ENCODE results near the gene CABP7.

CABP7 gene

GRCh38 chr22:29739346-29739875 is 19.6 kb downstream of the CABP7 start:
- Histone ChIP-seq H3K9ac (ENCODE audit: low read length) (no peak overlapping the region), H3K36me3 (ENCODE audit: insufficient read depth, low read length) (peaks cover 32% of the 10 kb centered on the region), H3K9me3 (ENCODE audit: low read length) (no peaks in the 10 kb centered on the region), H3K4me3 (ENCODE audit: low read depth in 1 of 2, low read length in 2 of 2) (no peak overlapping the region), H3K27me3 (ENCODE audit: control insufficient read depth in 1 of 2, insufficient read depth in 2 of 2, low read length in 2 of 2) (no peaks in the 10 kb centered on the region), H3K4me1 (ENCODE audit: insufficient read depth, low read length) (no peaks in the 10 kb centered on the region), H3K27ac (ENCODE audit: low read depth, low read length) (no peak overlapping the region)

GRCh38 chr22:29740216-29740615 is 20.4 kb downstream of the CABP7 start:
- H3K27me3 ChIP-seq (ENCODE audit: control insufficient read depth in 1 of 2, insufficient read depth in 2 of 2, low read length in 2 of 2): no peaks in the 10 kb centered on the region
- H3K9ac ChIP-seq (ENCODE audit: low read length): no peak overlapping the region
- peaks cover 32% of the 10 kb centered on the region for H3K36me3 ChIP-seq (ENCODE audit: insufficient read depth, low read length)
- H3K27ac ChIP-seq (ENCODE audit: low read depth, low read length): no peak overlapping the region
- H3K4me3 ChIP-seq (ENCODE audit: low read depth in 1 of 2, low read length in 2 of 2): no peak overlapping the region
- H3K9me3 ChIP-seq (ENCODE audit: low read length): no peaks in the 10 kb centered on the region
- H3K4me1 ChIP-seq (ENCODE audit: insufficient read depth, low read length): no peaks in the 10 kb centered on the region

GRCh38 chr22:29741926-29742325 is 22.1 kb downstream of the CABP7 start:
- H3K36me3 ChIP-seq (ENCODE audit: insufficient read depth, low read length): peaks cover 43% of the 10 kb centered on the region
- no peaks in the 10 kb centered on the region for H3K4me1 ChIP-seq (ENCODE audit: insufficient read depth, low read length)
- no peak overlapping the region for H3K27ac ChIP-seq (ENCODE audit: low read depth, low read length)
- H3K9ac ChIP-seq (ENCODE audit: low read length): no peak overlapping the region
- H3K4me3 ChIP-seq (ENCODE audit: low read depth in 1 of 2, low read length in 2 of 2): no peak overlapping the region
- no peaks in the 10 kb centered on the region for H3K27me3 ChIP-seq (ENCODE audit: control insufficient read depth in 1 of 2, insufficient read depth in 2 of 2, low read length in 2 of 2)
- no peaks in the 10 kb centered on the region for H3K9me3 ChIP-seq (ENCODE audit: low read length)

- no peaks in the 10 kb centered on the region for H3K4me1 ChIP-seq (ENCODE audit: insufficient read depth, low read length)
- no peaks in the 10 kb centered on the region for H3K27me3 ChIP-seq (ENCODE audit: control insufficient read depth in 1 of 2, insufficient read depth in 2 of 2, low read length in 2 of 2)
- peaks cover 47% of the 10 kb centered on the region for H3K36me3 ChIP-seq (ENCODE audit: insufficient read depth, low read length)
These were observed 22.5 kb downstream of the CABP7 start for GRCh38 chr22:29742326-29742725.

GRCh38 chr22:29744902-29745301 is 25.1 kb downstream of the CABP7 start:
- no peaks in the 10 kb centered on the region for H3K4me1 ChIP-seq (ENCODE audit: insufficient read depth, low read length)
- no peak overlapping the region for H3K4me3 ChIP-seq (ENCODE audit: low read depth in 1 of 2, low read length in 2 of 2)
- H3K9me3 ChIP-seq (ENCODE audit: low read length): no peaks in the 10 kb centered on the region
- no peaks in the 10 kb centered on the region for H3K27me3 ChIP-seq (ENCODE audit: control insufficient read depth in 1 of 2, insufficient read depth in 2 of 2, low read length in 2 of 2)
- H3K27ac ChIP-seq (ENCODE audit: low read depth, low read length): no peak overlapping the region
- H3K36me3 ChIP-seq (ENCODE audit: insufficient read depth, low read length): peaks cover 46% of the 10 kb centered on the region
- H3K9ac ChIP-seq (ENCODE audit: low read length): no peak overlapping the region

More at GRCh38 chr22:29742326-29742725, 22.5 kb downstream of the CABP7 start:
- Histone ChIP-seq H3K9ac (ENCODE audit: low read length) (no peak overlapping the region), H3K9me3 (ENCODE audit: low read length) (no peaks in the 10 kb centered on the region), H3K4me3 (ENCODE audit: low read depth in 1 of 2, low read length in 2 of 2) (no peak overlapping the region), H3K27ac (ENCODE audit: low read depth, low read length) (no peak overlapping the region)

- H3K27me3 ChIP-seq (ENCODE audit: control insufficient read depth in 1 of 2, insufficient read depth in 2 of 2, low read length in 2 of 2): no peaks in the 10 kb centered on the region
- H3K27ac ChIP-seq (ENCODE audit: low read depth, low read length): no peak overlapping the region
- no peak overlapping the region for H3K4me3 ChIP-seq (ENCODE audit: low read depth in 1 of 2, low read length in 2 of 2)
- no peaks in the 10 kb centered on the region for H3K9me3 ChIP-seq (ENCODE audit: low read length)
- no peaks in the 10 kb centered on the region for H3K4me1 ChIP-seq (ENCODE audit: insufficient read depth, low read length)
- H3K36me3 ChIP-seq (ENCODE audit: insufficient read depth, low read length): peaks cover 28% of the 10 kb centered on the region
- no peak overlapping the region for H3K9ac ChIP-seq (ENCODE audit: low read length)
These were observed 28.0 kb downstream of the CABP7 start for GRCh38 chr22:29747832-29748231.

GRCh38 chr22:29748248-29748893 is 28.6 kb downstream of the CABP7 start:
- no peaks in the 10 kb centered on the region for H3K4me1 ChIP-seq (ENCODE audit: insufficient read depth, low read length)
- no peak overlapping the region for H3K27ac ChIP-seq (ENCODE audit: low read depth, low read length)
- no peaks in the 10 kb centered on the region for H3K27me3 ChIP-seq (ENCODE audit: control insufficient read depth in 1 of 2, insufficient read depth in 2 of 2, low read length in 2 of 2)
- no peaks in the 10 kb centered on the region for H3K9me3 ChIP-seq (ENCODE audit: low read length)
- no peak overlapping the region for H3K9ac ChIP-seq (ENCODE audit: low read length)
- H3K36me3 ChIP-seq (ENCODE audit: insufficient read depth, low read length): peaks cover 28% of the 10 kb centered on the region
- H3K4me3 ChIP-seq (ENCODE audit: low read depth in 1 of 2, low read length in 2 of 2): no peak overlapping the region

GRCh38 chr22:29750029-29750428 is 30.2 kb downstream of the CABP7 start:
- Histone ChIP-seq H3K9ac (ENCODE audit: low read length) (no peak overlapping the region), H3K27ac (ENCODE audit: low read depth, low read length) (no peak overlapping the region), H3K4me1 (ENCODE audit: insufficient read depth, low read length) (no peaks in the 10 kb centered on the region), H3K27me3 (ENCODE audit: control insufficient read depth in 1 of 2, insufficient read depth in 2 of 2, low read length in 2 of 2) (no peaks in the 10 kb centered on the region), H3K9me3 (ENCODE audit: low read length) (no peaks in the 10 kb centered on the region), H3K36me3 (ENCODE audit: insufficient read depth, low read length) (peaks cover 28% of the 10 kb centered on the region), H3K4me3 (ENCODE audit: low read depth in 1 of 2, low read length in 2 of 2) (no peak overlapping the region)

GRCh38 chr22:29750559-29751538 is 31.0 kb downstream of the CABP7 start:
- peaks cover 24% of the 10 kb centered on the region for H3K36me3 ChIP-seq (ENCODE audit: insufficient read depth, low read length)
- H3K27me3 ChIP-seq (ENCODE audit: control insufficient read depth in 1 of 2, insufficient read depth in 2 of 2, low read length in 2 of 2): no peaks in the 10 kb centered on the region
- no peak overlapping the region for H3K27ac ChIP-seq (ENCODE audit: low read depth, low read length)

GRCh38 chr22:29751669-29752068 is 31.9 kb downstream of the CABP7 start:
- Histone ChIP-seq H3K27me3 (ENCODE audit: control insufficient read depth in 1 of 2, insufficient read depth in 2 of 2, low read length in 2 of 2) (no peaks in the 10 kb centered on the region), H3K4me1 (ENCODE audit: insufficient read depth, low read length) (no peaks in the 10 kb centered on the region), H3K27ac (ENCODE audit: low read depth, low read length) (no peak overlapping the region), H3K9me3 (ENCODE audit: low read length) (no peaks in the 10 kb centered on the region), H3K4me3 (ENCODE audit: low read depth in 1 of 2, low read length in 2 of 2) (no peak overlapping the region), H3K36me3 (ENCODE audit: insufficient read depth, low read length) (peaks cover 19% of the 10 kb centered on the region), H3K9ac (ENCODE audit: low read length) (no peak overlapping the region)

More at GRCh38 chr22:29750559-29751538, 31.0 kb downstream of the CABP7 start:
- H3K9ac ChIP-seq (ENCODE audit: low read length): no peak overlapping the region
- no peak overlapping the region for H3K4me3 ChIP-seq (ENCODE audit: low read depth in 1 of 2, low read length in 2 of 2)
- H3K9me3 ChIP-seq (ENCODE audit: low read length): no peaks in the 10 kb centered on the region
- no peaks in the 10 kb centered on the region for H3K4me1 ChIP-seq (ENCODE audit: insufficient read depth, low read length)

- Histone ChIP-seq H3K9me3 (ENCODE audit: low read length) (no peaks in the 10 kb centered on the region), H3K27me3 (ENCODE audit: control insufficient read depth in 1 of 2, insufficient read depth in 2 of 2, low read length in 2 of 2) (no peaks in the 10 kb centered on the region), H3K27ac (ENCODE audit: low read depth, low read length) (no peak overlapping the region), H3K4me1 (ENCODE audit: insufficient read depth, low read length) (no peaks in the 10 kb centered on the region), H3K9ac (ENCODE audit: low read length) (no peak overlapping the region), H3K36me3 (ENCODE audit: insufficient read depth, low read length) (peaks cover 4% of the 10 kb centered on the region), H3K4me3 (ENCODE audit: low read depth in 1 of 2, low read length in 2 of 2) (no peak overlapping the region)
These were observed 34.2 kb downstream of the CABP7 start for GRCh38 chr22:29753808-29754657.

Measured in muscle layer of colon (tissue), 2 donors.